NCI-H2227 (cell line): ENCODE results near the gene GUK1.
"Not testable (repeated sequence)": the region's sequence is repeated elsewhere in the genome, so short reads cannot be mapped to it uniquely, and the experiment has no call there.

Source experiments
- DNase-seq: peaks from one replicate; lab custom pipeline; 2025; ENCODE audit not compliant: unreplicated experiment; lab: John Stamatoyannopoulos, UW

GUK1 gene

DNA sequence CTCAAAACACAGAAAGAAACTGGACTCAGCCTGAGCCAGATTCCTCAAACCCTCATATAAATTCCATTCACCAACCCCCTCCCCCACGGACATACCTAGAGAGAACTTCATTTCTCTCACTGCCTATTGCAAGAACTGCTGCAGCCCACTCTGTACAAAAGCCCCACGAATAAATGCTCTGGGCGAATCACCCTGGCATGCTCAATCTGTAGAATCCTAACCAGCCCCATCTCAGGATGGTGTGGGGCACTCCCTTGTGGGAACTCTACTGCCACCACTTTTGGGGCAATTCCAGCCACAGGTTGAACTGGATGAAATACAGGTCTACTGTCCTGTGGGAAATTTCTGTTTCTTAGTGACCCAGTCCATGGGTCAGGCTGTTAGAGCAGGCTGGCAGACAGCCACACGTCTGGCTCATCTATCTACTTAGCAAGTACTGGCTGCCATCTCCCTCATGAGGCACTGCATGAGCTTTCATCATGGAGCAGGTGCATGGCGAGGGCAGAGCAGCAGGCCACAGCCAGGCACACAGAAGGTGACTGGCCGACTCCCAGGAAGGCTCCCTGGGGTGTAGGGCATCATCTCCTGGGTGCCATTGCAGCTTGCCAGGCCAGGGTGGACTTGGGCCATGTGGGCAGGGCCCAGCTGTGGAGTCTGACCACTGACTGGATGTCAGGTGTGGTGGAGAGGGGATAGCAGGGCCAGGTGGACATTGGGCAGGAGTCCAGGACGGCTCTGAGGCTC, 35.4 kb upstream of the GUK1 start:
- no peak for DNase-seq

DNA sequence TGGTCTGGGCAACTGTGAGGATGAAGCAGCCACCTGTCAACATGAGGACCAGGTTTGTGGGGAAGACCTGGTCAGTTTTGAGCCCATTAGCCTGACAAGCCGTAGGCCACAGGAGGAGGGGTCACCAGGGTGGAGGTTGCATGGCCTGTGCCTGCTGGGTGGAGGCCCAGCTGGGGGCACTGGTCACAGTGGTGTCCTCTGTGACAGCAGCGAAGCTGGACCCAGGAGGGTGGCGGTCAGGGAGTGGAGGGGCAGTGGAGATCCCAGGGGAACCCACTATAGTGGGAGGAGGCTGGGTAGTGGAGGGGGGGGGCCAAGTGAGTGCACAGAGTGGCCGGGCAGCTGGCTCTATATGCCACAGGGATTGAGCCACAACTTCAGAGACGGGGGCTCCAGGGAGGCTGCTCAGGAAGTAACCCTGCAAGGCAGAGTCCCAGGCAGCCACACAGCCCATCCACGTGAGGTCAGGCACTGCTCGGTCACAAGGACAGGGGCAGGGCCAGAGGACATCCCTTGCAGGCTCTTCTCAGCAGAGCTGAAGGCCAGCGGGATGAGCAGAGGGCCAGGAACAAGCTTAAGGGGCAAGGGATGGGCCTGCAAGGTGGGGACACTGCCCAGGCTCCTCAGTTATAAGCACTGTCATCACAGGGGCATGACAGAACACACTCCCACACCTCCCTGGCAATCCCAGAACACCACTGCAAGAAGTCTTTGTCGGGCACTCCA, 34.6 kb upstream of the GUK1 start:
- DNase-seq, result no peak

DNA sequence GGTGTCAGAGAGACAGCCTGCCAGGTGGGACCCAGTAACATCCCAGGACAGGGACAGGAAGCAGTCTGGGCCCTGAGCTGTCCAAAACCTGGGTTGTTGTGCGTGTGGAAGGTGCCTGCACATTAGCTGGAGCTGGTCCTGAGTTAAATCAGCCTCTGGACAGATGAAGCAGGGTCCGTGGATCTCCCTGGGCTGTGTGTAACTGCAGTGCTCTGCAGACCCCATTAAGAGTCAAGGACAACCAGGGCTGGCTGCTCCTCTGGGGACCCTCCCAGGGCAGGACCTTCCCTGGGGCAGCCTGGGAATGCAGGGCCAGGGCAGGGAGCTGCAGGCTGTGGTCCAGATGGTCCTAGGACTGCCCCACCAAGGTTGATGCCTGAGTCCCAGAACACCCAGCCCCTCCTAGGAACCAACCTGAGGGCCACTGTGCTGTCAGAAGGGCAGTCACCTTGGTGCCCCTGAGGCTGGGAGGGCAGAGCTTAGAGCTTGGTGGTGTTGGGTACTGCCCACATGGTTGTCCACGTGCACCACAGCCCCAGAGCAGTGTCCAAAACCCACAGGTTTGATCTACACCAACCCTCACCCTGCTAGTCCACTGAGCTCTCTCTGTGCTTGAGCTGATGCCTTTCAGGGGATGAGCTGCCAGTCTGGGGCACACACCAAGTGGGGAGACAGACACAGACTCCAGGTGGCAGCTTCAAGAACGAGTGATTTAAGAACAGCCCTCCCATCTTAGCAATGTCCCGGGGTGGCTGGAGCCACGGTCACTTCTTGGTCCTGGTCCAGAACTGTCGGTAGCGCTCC, 33.9 kb upstream of the GUK1 start:
- DNase-seq, result no peak

DNA sequence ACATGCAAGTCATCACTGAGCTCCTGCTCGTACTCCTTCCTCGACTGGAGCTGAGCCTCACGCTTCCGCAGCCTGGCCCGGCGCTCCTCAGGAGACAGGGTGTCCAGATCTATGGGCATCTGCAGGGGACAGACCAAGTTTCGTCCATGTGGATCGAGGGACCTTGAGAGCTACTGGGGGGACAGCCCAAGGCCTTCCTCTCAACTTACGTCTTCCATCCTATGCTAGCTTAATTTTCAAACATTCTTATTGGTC, 33.4 kb upstream of the GUK1 start:
- no peak for DNase-seq

DNA sequence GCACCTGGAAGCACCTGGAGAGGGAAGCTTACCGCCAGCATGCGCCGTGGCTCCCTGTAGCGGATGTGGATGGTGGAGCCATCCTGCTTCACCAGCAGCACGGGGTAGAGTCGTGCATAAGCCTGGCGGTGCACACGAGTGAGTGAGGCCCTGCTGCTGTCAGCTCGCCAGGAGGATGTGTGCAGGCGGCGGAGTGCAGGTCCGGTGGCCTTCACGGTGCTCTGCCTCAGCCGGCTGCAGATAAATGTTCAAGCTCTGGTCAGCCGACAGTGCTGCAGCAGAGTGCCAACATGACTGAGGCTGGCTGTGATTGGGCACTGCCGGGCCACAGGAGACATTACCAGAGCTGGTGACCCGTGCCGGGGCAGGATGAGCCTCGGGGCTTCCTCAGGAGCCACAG, 32.4 kb upstream of the GUK1 start:
- DNase-seq, result no peak

DNA sequence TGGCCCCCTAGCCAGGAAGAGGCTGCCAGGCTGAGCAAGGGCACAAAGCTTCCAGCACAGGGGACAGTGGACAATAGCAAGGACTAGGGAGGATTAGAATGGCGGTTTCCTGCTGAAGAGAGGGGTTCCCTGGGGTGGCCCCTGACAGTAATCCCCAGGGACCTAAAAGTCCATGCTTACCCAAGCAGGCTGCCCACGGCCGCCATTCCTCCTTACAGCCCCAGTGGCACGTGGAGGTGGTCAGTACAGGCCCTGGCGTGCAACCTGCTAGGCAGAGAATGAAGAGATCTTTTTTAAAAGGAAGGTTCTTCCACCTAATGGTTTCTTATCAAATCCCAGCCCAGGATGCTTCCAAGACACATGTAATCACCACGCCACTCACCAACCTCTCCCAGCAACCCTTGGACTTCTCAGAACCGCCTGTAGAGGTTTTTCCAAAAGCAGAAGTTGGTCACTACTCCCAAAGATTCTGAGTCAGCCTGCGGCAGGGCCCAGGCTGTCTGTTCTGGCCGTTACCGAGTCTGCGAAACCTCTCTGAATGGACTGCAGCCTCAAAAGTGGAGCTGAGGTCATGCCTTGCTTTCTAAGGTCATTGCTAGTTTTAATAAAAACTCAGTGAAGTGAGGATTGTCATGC, 31.9 kb upstream of the GUK1 start:
- DNase-seq, result no peak

DNA sequence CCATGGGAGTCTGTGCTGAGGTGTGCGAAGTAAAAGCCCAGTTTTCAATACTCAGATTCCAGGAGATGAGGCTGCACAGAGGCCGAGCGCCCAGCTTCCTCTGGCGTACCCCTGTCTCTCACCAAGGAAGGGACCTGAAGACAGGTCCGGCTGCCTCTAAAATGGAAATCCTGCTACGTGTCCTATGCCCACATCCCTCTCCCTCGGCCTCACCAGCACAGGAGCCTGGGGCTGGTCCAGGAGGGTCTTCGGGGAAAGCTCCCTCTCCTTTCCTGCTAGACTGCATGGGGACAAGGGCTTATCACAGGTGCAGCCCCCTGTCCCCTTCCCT, 31.4 kb upstream of the GUK1 start:
- DNase-seq, result no peak

DNA sequence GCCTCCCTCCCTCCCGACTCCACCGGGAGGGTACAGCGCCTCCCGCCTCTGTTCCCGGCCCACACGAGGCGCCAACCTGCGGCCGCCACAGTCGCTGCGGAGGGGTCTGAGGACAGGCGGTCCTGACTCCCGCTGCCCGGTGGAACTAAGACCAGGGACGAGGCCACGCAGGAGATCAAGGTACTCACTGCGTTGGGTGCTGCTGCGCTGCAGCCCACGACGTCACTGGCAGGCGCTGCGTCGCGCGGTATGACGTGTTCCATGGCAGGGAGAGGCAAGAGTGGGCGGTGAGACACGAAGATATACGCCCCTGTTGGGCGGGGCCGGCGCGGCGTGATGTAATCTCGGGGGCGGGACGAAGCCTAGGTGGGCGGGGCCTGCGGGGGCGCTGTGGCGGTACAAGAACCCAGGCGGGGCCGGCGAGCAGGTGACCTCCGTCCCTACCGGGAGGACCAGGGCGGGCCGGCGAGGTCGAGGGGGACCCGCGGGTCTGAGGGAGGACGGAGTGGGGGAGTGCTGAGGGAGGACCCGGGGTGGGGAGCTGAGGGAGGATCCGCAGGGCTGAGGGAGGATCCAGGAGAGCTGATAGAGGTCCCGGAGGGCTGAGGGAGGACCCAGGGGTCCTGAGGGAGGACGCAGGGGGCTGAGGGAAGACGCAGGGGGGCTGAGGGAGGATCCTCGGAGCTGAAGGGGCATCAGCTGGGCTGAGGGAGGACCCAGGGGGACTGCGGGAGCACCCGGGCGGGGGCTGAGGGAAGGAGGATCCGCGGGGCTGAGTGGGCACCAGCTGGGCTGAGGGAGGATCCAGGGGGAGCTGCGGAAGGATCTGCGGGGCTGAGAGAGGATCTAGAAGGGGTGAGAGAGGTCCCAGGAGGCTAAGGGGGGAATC, 30.8 kb upstream of the GUK1 start, which contains the start of gene MRPL55:
TSS of gene MRPL55 (minus strand) at position 227 of the 889 bp plus-strand sequence. CDS start 1,039 bp downstream, outside the sequence.
- DNase-seq, result peak; percentile 97

DNA sequence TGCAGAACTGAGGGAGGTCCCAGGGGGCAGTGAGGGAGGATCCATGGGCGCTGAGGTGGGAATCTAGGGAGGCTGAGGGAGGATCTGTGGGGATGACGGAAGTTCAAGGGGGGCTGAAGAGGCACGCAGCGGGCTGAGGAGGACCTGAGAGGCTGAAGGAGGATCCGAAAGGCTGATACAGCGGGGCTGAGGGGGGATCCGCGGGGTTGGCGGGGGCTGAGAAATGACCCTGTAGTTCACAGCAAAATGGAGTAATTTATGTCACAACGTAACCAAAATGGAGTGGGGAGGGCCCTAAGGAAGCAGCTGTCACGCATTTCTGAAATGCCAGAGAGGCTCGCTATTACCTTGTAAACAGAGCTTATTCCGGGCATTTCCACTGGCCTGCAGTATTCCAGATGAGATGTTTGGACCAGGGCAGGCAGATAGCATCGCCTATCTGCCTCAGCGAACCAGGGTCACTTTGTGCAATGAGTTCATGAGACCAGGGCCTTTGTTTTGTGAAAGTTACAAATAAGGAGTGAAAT, 30.1 kb upstream of the GUK1 start:
- peak; percentile 52 for DNase-seq

DNA sequence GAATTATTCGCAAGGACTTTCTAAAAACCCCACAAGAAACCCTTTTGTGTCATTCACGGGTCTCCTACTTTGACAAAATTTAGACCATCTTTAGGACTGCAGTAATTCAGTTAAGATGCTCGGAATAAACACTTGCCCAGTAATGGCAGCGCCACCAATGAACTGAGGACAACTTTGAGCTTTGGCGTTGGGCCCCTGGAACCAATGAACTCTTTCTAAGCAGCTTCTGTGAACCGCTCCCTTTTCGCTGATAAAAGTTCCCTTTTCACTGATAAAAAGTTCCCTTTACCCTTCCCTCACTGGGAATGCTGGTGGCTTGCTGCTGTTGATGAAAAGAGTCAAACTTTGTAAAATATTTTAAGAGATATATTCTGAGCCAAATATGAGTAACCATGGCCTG, 29.5 kb upstream of the GUK1 start:
- no peak for DNase-seq

DNA sequence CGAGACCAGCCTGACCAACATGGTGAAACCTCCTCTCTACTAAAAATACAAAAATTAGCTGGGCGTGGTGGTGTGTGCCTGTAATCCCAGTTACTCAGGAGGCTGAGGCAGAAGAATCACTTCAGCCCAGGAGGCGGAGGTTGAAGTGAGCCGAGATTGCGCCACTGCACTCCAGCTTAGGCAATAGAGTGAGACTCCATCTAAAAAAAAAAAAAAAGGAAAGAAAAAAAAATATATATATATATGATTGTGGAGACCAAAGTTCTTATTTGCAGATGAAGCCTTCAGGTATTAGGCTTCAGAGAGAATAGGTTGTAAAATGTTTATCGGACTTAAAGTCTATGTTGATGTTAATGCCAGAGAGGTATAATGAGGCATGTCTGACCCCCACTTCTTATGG, 28.8 kb upstream of the GUK1 start:
- DNase-seq, result not testable (repeated sequence)

DNA sequence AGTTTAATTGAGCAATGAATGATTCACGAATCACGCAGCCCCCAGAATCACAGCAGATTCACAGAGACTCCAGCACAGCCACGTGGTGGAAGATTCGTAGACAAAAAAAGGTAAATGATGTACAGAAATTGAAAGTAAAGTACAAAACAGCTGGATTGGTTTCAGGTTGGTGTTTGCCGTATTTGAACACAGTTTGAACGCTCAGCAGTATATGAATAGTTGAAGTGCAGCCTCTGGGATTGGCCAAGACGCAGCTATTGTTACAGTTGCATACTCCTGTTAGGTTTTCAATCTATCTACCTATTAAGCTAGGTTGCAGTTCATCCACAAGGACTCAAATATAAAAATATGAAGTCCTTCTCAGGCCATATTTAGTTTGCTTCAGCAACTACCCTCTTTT, 27.9 kb upstream of the GUK1 start:
- no peak for DNase-seq

DNA sequence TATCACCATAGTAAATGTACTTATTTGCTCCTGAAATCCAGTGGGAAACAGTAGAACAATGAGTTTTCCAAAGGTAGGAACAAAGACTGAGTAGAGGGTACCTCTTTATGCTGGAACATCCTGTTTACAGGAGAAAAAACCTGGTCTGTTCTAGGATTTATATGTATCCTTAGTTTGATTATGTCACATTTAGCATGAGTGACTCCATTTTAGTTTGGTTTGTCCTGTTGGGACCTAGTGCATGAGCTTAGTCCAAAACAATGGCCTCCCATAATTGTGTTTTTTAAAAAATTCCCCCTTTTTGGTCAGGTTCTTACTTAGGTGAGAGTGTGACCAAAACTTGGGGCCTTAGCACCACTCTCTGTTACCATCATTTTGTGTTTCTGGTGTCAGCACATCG, 27.5 kb upstream of the GUK1 start:
- no peak for DNase-seq

DNA sequence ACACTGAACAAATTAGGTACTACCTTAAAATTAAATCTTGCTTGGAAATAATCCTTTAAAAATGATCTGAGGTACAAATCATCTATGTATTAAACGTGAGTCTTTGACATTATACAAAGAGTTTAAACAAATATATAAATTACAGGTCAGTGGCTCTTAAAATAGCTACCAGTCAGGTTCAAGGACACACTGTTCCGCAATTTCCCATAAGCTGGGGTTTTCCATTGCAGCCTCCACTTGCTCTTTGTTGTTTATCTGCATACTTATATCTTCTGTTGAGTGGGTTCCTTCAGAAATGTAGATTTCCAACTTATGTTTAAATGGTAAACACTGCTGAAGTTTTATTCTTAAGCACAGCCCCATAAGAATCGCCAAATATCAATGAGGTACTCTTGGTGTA, 25.3 kb upstream of the GUK1 start:
- DNase-seq, result no peak

DNA sequence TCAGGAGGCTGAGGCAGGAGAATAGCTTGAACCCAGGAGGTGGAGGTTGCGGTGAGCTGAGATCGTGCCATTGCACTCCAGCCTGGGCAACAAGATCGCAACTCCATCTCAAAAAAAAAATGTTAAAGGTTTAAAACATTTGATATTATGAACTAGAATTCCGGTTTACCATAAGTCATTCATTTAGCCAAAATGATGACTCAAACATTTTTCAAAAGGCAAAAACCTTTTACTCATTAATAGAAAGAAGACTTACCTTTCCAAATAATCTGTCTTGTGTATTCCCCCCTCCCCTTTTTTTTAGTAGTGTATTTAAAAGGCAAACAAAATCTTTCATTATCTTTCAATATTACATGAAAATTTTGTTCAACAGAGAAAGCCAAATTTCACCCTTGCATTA, 22.7 kb upstream of the GUK1 start:
- DNase-seq, result no peak

DNA sequence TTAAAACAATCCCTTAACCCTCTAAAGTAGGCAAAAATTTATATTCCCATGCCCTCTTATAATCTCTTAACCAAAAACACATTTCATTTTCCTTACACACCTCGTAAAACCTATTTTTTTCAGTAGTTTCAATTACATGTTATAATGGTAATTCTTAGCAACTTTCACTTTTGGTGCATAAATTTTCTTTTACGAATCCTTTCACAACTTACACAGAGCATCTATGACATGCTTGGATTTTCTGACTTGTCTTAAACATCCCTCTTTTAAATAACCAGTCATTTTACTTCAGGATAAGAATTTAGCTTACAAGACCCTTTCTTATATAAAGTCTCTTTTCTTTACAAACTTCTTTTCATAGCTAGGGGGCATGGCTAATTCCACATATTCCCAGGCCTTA, 22.0 kb upstream of the GUK1 start:
- DNase-seq, result peak; percentile 14

DNA sequence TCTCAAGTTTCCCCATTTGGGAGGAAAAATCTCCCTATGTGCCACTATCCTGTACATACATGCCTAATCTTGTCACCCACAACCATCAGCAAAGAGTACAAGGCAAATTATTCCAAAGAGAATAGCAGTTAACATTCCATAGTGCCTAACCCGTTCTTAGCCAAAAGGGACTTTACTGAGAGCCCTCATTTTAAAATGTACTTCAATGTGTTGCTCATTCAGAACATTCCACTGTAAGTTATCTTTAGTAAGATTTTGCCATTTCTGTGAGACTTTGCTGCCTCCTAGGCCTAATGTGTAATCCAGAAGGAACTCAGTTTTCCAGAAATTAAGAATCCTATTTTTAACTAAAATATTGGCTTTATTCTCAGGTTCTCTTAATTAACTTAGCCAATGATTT, 19.7 kb upstream of the GUK1 start:
- DNase-seq, result no peak

DNA sequence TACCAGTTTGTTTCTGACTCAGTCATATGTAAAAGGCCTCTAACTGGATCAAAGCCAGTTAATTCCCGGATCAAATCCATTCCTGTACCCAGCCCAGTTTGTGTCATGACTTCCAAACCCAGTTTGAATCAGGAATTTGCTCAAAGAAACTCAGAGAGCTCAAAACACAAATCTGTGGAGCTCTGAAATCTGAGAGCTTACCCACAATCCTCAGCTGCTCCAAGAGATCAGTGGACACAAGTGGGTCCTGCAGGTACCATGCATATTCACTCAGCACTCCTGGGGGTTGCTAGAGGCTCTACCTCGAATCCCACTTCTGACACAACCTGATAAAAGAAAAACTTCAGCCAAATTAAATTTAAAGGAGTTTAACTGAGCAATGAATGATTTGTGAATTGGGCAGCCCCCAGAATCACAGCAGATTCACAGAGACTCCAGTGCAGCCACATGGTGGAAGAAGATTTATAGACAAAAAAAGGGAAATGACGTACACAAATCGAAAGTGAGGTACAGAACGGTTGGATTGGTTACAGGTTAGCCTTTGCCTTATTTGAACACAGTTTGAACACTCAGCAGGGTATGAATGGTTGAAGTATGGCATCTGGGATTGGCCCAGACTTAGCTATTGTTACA, 19.1 kb upstream of the GUK1 start:
- no peak for DNase-seq

DNA sequence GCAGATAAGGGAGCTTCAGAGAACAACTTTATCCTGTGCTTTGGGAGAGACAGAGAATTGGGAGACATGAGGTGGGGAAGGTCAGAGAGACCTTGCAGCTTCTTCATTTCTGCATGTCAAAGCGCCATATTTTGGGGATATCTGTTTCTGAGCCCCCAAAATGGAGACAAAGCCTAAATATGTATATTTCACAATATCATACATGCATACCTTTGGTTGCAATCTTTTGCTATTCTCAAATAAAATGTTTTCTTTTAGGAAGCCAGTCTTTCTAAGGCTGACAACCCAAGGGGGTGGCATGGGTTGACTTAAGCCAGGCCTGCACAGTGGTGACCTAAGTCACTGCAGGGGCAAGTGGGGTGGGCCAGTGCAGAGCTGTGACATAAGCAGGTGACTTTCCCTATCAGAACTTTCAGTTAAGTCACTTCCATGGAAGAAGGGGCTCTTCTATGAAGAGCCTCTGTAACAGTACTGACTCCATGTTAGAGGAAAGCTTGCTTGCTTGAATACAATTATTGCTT, 17.1 kb upstream of the GUK1 start:
- DNase-seq, result no peak

DNA sequence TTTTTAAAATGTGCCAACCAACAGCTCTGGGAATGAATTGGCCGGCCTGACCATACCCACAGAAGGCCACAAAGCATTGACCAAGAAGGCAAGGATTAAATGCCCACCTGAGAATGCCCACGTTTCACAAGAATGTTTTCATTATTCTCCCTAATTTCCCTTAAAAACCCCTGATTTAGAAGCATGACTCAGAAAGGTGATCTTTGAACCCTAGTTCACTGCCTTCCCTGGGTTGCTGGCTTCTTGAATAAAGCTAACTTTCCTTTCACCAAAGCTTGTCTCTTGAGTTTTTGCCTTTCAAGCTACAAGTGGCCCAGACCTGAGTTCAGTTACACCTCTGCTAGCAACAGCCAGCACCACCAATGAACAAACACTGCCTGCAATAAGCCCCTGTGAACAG, 16.6 kb upstream of the GUK1 start:
- no peak for DNase-seq
